B cell (primary cell): ENCODE results near the gene MYH10.

Source experiments
- CTCF ChIP-seq: fragments of 200-600 bp; IDR thresholded peaks from one replicate; pipeline ENCODE4 v1.8.0; 2022; ENCODE audit warnings: antibody characterized with exemption, mild to moderate bottlenecking
- EZH2 ChIP-seq: IDR thresholded peaks from 2 replicates; pipeline ENCODE4 v1.6.1; 2012; ENCODE audit warnings: borderline replicate concordance, low read depth, mild to moderate bottlenecking, moderate library complexity, low read length; ENCODE audit not compliant: insufficient read depth, poor library complexity, severe bottlenecking

DNA sequence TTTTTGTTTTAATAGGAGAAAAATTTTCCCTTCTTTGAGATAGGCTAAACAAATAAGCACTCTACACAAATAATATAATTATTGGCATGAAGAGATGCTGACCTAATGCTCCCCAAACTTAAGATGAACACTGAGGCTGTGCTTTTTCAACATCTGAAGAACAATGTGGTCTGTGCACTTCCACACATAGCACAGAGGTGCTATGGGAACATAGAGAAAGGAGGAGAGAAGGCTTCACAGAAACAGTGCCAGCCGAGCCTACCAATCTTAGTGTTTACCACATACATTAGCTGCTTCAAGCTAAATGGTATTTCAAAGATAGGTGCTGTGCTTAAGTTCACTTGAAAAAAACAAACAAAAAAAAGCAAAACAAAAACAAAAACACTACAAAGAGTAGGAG, 72.4 kb downstream of the MYH10 start:
- no peak for TF ChIP-seq CTCF
- no peak for TF ChIP-seq EZH2
